ENCODE measurements around the gene TTC19.
"Not testable (repeated sequence)": the region's sequence is repeated elsewhere in the genome, so short reads cannot be mapped to it uniquely, and the experiment has no call there.

The TTC19 gene

DNA sequence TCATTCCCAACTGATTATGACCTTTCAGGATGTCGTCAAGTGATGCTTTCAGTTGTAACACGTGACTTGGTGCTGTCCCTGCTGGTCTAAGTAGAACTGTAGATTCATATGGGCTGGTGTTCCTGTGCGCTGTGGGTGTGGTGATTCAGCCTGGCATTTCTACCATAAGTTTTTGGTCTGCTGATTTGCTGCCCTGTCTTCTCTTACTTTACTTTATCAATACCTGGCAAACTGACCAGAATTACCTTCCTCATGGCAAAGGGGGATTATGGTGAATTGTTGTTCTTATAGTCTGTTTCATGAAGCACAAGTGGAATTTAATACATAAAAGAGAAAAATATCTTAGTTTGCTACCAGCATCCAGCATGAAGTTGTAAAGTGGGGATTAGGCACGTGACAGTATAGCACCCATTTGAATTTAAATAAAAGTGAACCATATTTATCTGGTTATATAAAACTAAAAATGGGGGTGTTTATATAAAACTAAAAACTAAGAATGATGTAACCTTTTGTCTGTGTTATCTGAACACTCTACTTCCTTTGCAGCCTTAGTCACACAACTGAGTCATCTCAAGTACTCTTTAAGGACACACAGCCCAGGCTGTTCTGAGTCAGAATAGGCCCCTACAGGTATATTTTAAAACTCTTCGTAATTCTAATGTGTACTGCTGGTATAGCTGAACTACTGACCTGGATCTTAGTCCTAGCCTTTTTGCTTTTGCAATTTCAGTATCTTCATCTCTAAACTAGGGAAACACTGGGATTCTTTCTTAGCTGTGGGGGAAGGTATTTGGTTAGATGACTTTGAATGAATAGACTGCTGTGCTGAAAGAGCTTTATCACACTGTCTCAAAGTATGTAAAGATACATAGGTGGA, 28.3 kb downstream of the TTC19 start:
- H3K4me3 ChIP-seq (ENCODE audit: low read depth, low read length): no peak overlapping the region

DNA sequence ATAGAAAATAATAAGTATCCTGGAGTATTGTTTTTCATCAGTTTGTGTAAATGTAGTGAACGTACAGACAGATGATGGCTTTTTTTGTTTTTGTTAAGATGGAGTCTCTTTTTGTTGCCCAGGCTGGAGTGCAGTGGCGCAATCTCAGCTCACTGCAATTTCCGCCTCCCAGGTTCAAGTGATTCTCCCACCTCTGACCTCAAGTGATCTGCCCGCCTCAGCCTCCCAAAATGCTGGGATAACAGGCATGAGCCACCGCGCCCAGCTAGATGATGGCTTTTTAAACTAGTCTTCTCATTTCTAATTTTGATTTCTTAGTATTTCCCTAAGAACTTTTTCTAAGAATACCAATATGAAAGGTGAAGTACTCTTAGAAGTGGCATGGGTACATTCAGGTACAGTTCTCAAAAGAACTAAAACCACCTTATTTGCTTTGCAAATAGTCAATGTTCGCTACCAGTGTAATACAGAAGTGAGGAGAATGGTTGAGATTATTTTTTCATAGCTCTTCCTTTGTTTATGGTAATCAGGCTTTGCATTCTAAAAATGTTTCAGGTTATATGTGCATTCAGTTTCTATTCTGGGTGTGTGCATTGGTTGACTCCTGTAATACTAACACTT, 34.2 kb downstream of the TTC19 start:
- no peak overlapping the region for H3K4me3 ChIP-seq (ENCODE audit: low read depth, low read length)

DNA sequence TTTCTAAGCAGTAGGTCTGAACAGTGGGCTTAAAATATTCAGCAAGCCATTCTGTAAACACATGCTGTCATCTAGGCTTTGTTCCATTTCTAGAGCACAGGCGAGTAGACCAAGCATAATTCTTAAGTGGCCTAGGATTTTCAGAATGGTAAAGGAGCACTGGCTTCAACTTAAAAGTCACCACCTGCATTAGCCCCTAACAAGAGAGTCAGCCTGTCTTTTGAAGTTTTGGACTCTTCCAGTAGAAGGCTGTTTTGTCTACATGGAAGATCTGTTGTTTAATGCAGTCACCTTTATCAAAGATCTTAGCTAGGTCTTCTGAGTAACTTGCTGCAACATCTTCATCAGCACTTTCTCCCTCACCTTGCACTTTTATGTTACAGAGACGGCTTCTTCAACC, 36.6 kb downstream of the TTC19 start:
- H3K4me3 ChIP-seq (ENCODE audit: low read depth, low read length): no peak overlapping the region

DNA sequence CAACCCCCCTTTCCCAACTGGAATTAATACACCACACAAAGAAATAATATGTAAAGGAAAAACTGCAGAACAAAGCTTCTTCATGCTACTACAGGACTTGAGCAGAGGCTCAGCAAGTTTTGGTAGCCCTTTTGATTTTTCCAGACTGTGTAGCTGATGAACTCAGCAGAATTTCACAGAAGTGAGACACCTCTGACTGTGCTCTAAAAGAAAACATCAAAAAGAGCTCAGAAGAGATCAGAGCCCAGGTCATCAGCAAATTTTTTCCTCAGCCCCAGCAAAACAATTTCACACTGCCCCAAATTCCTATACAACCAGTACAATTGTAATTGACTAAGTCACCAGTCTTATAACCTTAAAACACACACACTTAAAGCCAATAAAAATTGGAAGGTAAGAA, 38.0 kb downstream of the TTC19 start:
- no peak overlapping the region for H3K4me3 ChIP-seq (ENCODE audit: low read depth, low read length)

DNA sequence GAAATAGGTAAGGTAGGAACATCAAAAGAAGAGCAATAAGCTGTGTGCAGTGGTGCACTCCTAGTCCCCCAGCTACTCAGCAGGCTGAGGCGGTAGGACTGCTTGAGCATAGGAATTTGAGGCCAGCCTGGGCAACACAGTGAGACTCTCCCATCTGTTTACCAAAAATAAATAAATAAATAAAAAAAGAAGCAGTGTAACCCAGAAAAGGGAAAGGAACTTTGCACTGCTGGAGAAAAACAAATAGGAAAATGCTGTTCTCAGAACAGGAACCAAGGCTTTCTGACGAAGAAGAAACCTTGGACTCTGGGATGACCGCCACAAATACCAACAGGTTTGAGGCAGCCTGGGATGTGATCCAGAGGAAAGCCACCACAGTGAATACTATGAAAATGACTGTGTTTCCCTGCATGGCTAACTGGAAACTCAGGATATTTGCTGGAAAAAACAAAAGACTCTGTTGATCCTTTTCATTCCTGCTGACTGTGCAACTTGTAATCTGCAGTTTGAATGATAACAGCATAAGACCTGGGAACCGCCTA, 41.2 kb downstream of the TTC19 start:
- H3K4me3 ChIP-seq (ENCODE audit: low read depth, low read length): no peak overlapping the region

DNA sequence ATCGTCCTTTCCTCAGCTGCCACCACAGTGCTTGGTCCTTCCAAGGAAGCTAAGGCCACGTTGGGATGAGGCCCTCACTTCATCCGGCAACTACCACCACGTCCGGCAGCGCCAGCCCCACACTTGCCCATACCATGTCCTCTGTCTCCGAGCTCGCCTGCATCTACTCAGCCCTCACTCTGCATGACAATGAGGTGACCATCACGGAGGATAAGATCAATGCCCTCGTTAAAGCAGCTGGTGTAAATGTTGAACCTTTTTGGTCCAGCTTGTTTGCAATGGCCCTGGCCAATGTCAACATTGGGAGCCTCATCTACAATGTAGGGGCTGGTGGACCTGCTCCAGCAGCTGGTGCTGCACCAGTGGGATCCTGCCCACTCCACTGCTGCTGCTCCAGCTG, 44.9 kb downstream of the TTC19 start:
- no peak overlapping the region for H3K4me3 ChIP-seq (ENCODE audit: low read depth, low read length)

DNA sequence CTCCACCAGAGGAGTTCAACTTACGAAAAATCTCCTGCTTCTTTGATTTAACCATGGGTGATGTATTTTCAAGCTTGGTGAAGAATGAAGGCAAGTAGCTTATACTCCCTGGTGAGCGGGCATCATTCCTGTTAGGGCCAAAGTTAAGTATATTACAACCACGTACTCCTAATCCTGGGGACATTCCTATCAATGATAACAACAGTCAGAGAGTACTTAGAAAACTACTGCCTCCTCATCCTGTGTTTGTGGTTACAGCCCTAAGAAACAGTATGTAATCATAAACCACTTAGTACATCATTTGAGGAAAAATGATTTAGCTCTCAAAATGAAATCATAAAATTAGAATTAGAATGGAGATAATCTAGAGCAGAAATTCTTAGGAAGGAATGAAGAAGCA, 47.3 kb downstream of the TTC19 start:
- no peak overlapping the region for H3K4me3 ChIP-seq (ENCODE audit: low read depth, low read length)

DNA sequence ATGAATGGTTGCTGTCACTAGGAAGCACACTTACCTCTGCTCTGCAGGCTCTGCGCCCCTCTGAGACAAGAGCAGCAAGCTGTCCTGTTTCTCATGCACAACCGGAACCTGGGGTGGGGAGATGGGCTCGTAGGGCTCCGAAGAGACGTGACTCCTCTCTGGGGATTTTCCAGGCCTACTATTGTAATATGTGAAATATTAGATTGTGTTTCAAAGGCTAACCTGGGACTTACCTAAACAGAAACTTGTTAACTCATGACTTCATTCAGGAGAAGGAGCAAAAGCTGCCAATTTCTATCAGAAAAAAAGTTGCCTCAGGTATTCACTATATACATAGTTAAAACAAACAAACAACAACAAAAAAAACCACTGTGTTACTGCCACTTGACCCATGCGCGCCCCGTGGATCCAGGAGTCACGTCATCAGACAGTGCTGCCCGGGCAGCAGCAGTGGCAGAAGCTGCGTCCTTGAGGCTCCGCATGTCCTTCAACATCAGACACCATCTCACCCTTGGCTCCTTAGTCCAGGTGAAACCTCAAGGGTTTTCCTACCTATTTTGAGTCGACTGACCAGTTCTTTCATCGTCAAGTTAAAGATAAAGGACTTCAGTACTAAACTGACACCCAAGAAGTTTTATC, 49.3 kb downstream of the TTC19 start:
- H3K4me3 ChIP-seq (ENCODE audit: low read depth, low read length): no peak overlapping the region

DNA sequence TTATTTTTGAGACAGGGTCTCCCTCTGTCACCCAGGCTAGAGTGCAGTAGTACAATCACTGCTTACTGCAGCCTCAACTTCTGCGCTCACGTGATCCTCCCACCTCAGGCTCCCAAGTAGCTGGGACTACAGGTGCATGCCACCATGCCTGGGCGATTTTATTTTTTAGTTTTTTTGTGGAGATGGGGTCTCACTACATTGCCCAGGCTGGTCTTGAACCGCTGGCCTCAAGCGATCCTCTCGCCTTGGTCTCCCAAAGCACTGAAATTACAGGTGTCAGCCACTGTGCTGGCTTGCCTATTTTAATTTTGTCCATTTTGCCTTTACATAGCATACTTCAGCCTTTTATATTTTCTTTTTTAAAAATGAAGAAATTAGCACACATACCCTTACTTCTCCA, 51.2 kb downstream of the TTC19 start:
- no peak overlapping the region for H3K4me3 ChIP-seq (ENCODE audit: low read depth, low read length)

DNA sequence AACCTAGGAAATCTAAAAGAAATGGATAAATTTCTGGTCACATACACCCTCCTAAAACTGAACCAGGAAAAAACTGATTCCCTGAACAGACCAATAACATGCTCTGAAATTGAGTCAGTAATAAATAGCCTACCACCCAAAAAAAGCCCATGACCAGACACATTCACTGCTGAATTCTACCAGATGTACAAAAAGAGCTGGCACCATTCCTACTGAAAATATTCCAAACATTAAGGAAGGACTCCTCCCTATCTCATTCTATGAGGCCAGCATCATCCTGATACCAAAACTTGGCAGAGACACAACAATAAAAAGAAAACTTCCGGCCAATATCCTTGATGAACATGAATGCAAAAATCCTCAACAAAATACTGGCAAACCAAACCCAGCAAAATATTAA, 52.9 kb downstream of the TTC19 start:
- H3K4me3 ChIP-seq (ENCODE audit: low read depth, low read length): no peak overlapping the region

DNA sequence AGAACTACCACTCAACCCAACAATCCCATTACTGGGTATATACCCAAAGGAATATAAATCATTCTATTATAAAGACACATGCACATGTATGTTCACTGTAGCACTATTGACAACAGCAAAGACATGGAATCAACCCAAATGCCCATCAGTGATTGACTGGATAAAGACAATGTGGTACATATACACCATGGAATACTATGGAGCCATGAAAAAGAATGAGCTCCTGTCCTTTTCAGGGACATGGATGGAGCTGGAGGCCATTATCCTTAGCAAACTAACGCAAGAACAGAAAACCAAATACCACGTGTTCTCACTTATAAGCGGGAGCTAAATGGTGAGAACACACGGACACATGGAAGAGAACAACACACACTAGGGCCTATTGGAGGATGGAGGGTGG, 55.5 kb downstream of the TTC19 start:
- H3K4me3 ChIP-seq (ENCODE audit: low read depth, low read length): not testable (repeated sequence)

DNA sequence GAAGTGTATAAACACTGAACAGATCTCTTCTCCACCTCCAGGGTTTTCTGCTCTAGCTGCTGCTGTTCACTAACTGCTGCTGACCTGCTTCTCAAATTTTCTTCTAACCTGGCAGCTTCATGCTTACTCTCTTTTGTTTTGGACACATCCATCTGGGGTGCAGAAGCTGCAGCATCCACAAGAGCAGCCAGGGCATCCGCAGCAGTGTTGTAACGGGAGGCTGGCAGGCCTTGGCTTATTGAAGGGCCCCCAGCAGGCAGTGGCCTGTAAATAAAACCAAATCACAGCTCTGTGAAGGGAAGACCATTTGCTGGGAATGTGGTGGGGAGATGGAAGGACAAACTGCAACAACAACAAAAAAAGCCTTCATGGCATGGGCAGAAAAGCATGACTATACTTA, 62.0 kb downstream of the TTC19 start:
- no peak overlapping the region for H3K4me3 ChIP-seq (ENCODE audit: low read depth, low read length)

DNA sequence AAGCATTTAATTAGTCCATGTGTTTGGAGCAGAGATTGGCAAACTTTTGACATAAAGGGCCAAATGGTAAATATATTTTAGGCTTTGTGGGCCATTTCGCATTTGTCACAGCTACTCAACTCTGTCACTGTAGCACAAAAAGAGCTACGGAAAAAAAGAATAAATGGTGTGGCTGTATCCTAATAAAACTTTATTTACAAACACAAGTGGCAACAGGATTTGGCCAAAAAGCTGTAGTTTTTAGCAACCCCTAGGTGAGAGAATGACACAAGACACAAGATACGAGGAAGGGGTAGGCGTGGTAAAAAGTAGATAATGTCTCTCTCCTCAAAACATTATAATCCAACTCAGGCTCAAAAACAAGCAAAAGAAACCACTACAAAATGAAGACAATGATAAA, 66.5 kb downstream of the TTC19 start:
- H3K4me3 ChIP-seq (ENCODE audit: low read depth, low read length): no peak overlapping the region

DNA sequence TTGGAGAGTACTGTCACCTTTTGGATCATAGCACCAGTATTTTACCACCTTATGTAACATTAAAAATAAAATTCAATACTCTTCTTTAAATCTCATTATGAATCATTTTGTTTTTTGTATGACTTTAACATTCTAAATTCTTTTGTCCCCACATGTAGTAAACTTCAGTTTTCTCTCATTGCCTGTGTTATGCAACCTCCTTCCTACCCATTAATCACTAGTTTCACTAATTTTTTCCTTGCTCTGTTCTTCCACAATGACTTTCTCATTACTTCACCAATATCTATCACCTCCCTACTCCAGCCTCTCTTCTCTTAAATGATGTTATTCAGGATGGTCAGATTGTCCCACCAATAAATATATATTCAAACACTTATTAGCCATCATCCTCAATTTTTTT, 68.7 kb downstream of the TTC19 start:
- H3K4me3 ChIP-seq (ENCODE audit: low read depth, low read length): no peak overlapping the region

DNA sequence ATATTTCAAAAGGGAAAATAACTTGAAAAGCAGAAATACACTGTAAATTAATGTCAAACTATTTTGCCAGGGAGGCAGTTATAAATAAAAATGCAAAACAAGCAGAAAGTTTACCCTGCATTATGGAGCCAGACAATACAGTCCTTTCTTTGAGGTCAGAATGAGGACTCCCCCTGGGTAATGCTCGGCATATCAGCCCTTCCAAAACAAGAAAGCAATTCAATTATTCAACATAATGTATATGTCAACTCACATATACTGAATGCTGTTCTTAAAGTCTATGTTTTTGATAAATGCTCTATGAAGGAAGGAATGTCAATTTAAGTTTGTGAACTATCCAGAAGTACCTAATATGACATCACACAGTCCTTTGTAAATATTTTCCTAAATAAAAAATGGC, 72.4 kb downstream of the TTC19 start:
- no peak overlapping the region for H3K4me3 ChIP-seq (ENCODE audit: low read depth, low read length)

DNA sequence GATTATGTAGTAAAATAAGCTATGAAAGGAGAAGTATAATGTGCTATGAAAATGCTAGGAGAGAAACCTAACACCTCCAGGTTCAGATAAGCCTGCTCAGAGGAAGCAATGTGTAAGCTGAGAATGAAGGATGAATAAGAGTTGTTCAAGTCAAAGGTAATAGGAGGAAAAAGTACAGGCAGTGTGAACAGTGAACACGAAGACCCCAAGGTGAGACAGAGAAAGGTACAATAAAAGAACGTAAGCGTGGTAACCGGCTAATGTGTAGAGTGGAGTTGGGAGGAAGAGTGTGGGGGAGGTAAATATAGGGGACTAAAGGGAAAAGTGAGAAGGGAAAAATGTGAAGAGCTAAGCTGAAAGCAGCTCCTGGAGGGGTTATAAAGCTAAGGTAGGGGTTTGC, 74.2 kb downstream of the TTC19 start:
- H3K4me3 ChIP-seq (ENCODE audit: low read depth, low read length): no peak overlapping the region

DNA sequence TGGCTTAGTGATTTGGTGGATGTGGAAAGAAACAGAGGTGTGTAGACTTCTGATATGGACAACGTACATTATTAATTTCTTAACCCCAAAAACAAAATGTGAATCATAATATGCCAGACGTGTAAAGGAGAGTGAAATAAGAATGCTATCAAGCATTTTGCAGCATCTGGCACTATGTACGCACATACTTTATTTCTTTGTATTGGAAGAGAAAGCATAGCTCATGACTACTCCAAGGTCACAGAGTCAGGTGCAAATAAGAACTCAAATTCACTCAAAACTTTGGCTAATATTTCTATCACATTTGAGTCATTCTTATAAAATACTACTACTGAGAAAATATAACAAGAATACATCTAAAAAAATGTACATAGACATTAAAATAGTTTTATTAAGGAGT, 74.8 kb downstream of the TTC19 start:
- no peak overlapping the region for H3K4me3 ChIP-seq (ENCODE audit: low read depth, low read length)

DNA sequence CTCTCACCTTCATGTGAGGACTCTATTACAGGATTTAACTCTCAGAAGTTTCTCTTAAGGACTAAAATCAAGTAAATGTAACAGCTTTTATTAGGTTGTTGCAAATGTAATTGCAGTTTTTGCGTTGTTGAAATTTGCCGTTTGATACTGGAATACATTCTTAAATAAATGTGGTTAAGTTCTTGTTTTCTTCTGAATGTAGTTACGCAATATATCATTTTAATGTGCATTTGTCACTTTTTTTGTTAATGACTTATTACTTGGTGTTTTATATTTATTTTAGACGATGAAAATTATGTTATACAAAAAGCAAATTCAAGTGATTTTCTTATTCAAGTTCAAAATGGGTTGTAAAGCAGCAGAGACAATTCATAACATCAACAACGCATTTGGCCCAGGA, 76.3 kb downstream of the TTC19 start:
- H3K4me3 ChIP-seq (ENCODE audit: low read depth, low read length): no peak overlapping the region
